ENCODE results near the gene HK1. TPM values are rescaled to one million over a fixed set of nuclear protein-coding genes. Genes with fewer than 3 reads are reported as not detected.
"Not testable (repeated sequence)": the region's sequence is repeated elsewhere in the genome, so short reads cannot be mapped to it uniquely, and the experiment has no call there.

The HK1 gene
- total RNA-seq, 1 donor from 2014 or later, result 61.3 TPM

GRCh38 chr10:69321039-69321715, 42.9 kb downstream of the HK1 start:
- Mint-ChIP-seq H3K4me1 (ENCODE audit: unreplicated experiment) (peaks cover 45% of the 10 kb centered on the region), H3K9me3 (ENCODE audit: unreplicated experiment) (no peaks in the 10 kb centered on the region), H3K27ac (ENCODE audit: unreplicated experiment) (peak overlapping the region; percentile 3), H3K4me3 (ENCODE audit: unreplicated experiment) (peak overlapping the region; percentile 5), H3K36me3 (ENCODE audit: unreplicated experiment) (no peaks in the 10 kb centered on the region), H3K27me3 (ENCODE audit: unreplicated experiment) (no peaks in the 10 kb centered on the region)
- DNase-seq (ENCODE audit: extremely low spot score, unreplicated experiment), result no peak
- TF ChIP-seq CTCF (IDR thresholded peaks at IDR 0.05), result no peak

GRCh38 chr10:69321865-69322264, 43.6 kb downstream of the HK1 start:
- H3K9me3 Mint-ChIP-seq (ENCODE audit: unreplicated experiment), result no peaks in the 10 kb centered on the region
- no peak for DNase-seq (ENCODE audit: extremely low spot score, unreplicated experiment)

GRCh38 chr10:69322346-69322745, 44.0 kb downstream of the HK1 start:
- Mint-ChIP-seq H3K4me1 (ENCODE audit: unreplicated experiment) (peaks cover 54% of the 10 kb centered on the region), H3K27ac (ENCODE audit: unreplicated experiment) (peak overlapping the region; percentile 42)
- H3K36me3 Mint-ChIP-seq (ENCODE audit: unreplicated experiment); DNase-seq (ENCODE audit: extremely low spot score, unreplicated experiment); H3K9me3 Mint-ChIP-seq (ENCODE audit: unreplicated experiment); H3K27me3 Mint-ChIP-seq (ENCODE audit: unreplicated experiment); H3K4me3 Mint-ChIP-seq (ENCODE audit: unreplicated experiment): not testable (repeated sequence)

More at GRCh38 chr10:69321865-69322264, 43.6 kb downstream of the HK1 start:
- Mint-ChIP-seq H3K27ac (ENCODE audit: unreplicated experiment) (peak overlapping the region; percentile 42), H3K36me3 (ENCODE audit: unreplicated experiment) (no peaks in the 10 kb centered on the region), H3K27me3 (ENCODE audit: unreplicated experiment) (no peaks in the 10 kb centered on the region), H3K4me1 (ENCODE audit: unreplicated experiment) (peaks cover 51% of the 10 kb centered on the region), H3K4me3 (ENCODE audit: unreplicated experiment) (peak overlapping the region; percentile 19)
- no peak for TF ChIP-seq CTCF (IDR thresholded peaks at IDR 0.05)

GRCh38 chr10:69323622-69324021, 45.3 kb downstream of the HK1 start:
- no peak for DNase-seq (ENCODE audit: extremely low spot score, unreplicated experiment)
- no peaks in the 10 kb centered on the region for H3K27me3 Mint-ChIP-seq (ENCODE audit: unreplicated experiment)
- H3K4me3 Mint-ChIP-seq (ENCODE audit: unreplicated experiment), result no peak overlapping the region
- no peaks in the 10 kb centered on the region for H3K9me3 Mint-ChIP-seq (ENCODE audit: unreplicated experiment)
- H3K27ac Mint-ChIP-seq (ENCODE audit: unreplicated experiment), result no peak overlapping the region
- no peaks in the 10 kb centered on the region for H3K36me3 Mint-ChIP-seq (ENCODE audit: unreplicated experiment)
- no peak for TF ChIP-seq CTCF (IDR thresholded peaks at IDR 0.05)
- H3K4me1 Mint-ChIP-seq (ENCODE audit: unreplicated experiment), result peaks cover 66% of the 10 kb centered on the region

- Mint-ChIP-seq H3K4me3 (ENCODE audit: unreplicated experiment) (no peak overlapping the region), H3K4me1 (ENCODE audit: unreplicated experiment) (peaks cover 66% of the 10 kb centered on the region), H3K9me3 (ENCODE audit: unreplicated experiment) (no peaks in the 10 kb centered on the region), H3K27ac (ENCODE audit: unreplicated experiment) (no peak overlapping the region), H3K36me3 (ENCODE audit: unreplicated experiment) (no peaks in the 10 kb centered on the region), H3K27me3 (ENCODE audit: unreplicated experiment) (no peaks in the 10 kb centered on the region)
- TF ChIP-seq CTCF (IDR thresholded peaks at IDR 0.05), result no peak
- no peak for DNase-seq (ENCODE audit: extremely low spot score, unreplicated experiment)
Measured at GRCh38 chr10:69324583-69324982, 46.3 kb downstream of the HK1 start.

- H3K4me3 Mint-ChIP-seq (ENCODE audit: unreplicated experiment), result peak overlapping the region; percentile 39
- not testable (repeated sequence) for H3K27me3 Mint-ChIP-seq (ENCODE audit: unreplicated experiment); H3K36me3 Mint-ChIP-seq (ENCODE audit: unreplicated experiment); H3K9me3 Mint-ChIP-seq (ENCODE audit: unreplicated experiment); DNase-seq (ENCODE audit: extremely low spot score, unreplicated experiment)
- H3K27ac Mint-ChIP-seq (ENCODE audit: unreplicated experiment), result peak overlapping the region; percentile 70
- peaks cover 57% of the 10 kb centered on the region for H3K4me1 Mint-ChIP-seq (ENCODE audit: unreplicated experiment)
Measured at GRCh38 chr10:69325637-69326523, 47.6 kb downstream of the HK1 start.
